ENCODE data around the gene CHEK2. TPM values are rescaled to one million over a fixed set of nuclear protein-coding genes. Genes with fewer than 3 reads are reported as not detected.
A peak's percentile ranks its signal among the peaks of the same experiment; 100 is the strongest.
"Not testable (repeated sequence)": the region's sequence is repeated elsewhere in the genome, so short reads cannot be mapped to it uniquely, and the experiment has no call there.

Gene CHEK2
- total RNA-seq, 1 donor from 2014 or later = 32.7 TPM

DNA sequence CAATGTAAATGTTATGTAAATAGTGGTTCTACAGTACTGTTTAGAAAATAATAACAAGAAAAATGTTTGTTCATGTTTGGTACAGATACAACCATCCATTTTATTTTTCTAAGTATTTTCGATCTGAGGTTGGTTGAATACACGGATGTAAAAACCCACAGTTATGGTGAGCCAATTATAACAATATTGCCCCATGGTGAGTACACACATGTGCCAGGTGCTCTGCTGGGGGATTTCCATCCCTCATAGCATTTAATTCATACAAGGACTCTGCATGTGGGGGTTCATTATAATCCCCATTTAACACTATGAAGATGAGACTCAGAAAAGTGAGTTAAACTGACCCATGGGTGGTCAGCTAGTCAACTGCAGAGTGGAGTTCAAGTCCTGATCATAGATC lies 38.7 kb downstream of the CHEK2 start:
- H3K27ac Mint-ChIP-seq = no peak overlapping the region
- no peak for DNase-seq
- H3K36me3 Mint-ChIP-seq (ENCODE audit: low read depth) = peaks cover 36% of the 10 kb centered on the region
- H3K27me3 Mint-ChIP-seq = no peaks in the 10 kb centered on the region
- intact Hi-C loops (cut with micrococcal nuclease) = no loop called here
- H3K9me3 Mint-ChIP-seq = no peaks in the 10 kb centered on the region
- no peaks in the 10 kb centered on the region for H3K4me1 Mint-ChIP-seq
- no peak overlapping the region for H3K4me3 Mint-ChIP-seq

- H3K4me1 Mint-ChIP-seq; H3K4me3 Mint-ChIP-seq; intact Hi-C loops (cut with micrococcal nuclease); DNase-seq; H3K9me3 Mint-ChIP-seq; H3K27ac Mint-ChIP-seq; H3K27me3 Mint-ChIP-seq: not testable (repeated sequence)
- H3K36me3 Mint-ChIP-seq (ENCODE audit: low read depth) = peaks cover 51% of the 10 kb centered on the region
Observed at GRCh38 chr22:28693041-28693760, 48.4 kb downstream of the CHEK2 start.

DNA sequence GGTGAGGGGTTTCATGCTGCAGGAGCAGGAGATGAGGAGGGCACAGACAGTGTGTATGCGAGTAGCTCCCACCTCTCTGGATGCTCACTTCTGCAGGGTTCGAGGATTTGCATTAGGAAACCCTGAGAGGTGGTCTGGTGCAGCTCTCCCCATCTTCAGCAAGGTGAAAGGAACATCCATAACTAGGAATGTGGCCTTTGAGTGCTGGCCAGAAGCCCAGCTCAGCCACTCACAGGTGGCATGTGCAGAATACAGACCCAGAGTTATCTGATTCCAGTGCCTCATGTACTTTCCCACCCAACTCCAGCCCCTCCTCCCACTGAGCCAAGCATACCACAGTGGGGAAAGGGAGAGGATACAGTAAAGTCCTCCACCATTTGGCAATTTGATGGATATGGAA lies 51.8 kb downstream of the CHEK2 start:
- H3K27me3 Mint-ChIP-seq; H3K4me1 Mint-ChIP-seq; intact Hi-C loops (cut with micrococcal nuclease); H3K9me3 Mint-ChIP-seq; DNase-seq; H3K4me3 Mint-ChIP-seq; H3K27ac Mint-ChIP-seq: not testable (repeated sequence)
- H3K36me3 Mint-ChIP-seq (ENCODE audit: low read depth) = peaks cover 55% of the 10 kb centered on the region

DNA sequence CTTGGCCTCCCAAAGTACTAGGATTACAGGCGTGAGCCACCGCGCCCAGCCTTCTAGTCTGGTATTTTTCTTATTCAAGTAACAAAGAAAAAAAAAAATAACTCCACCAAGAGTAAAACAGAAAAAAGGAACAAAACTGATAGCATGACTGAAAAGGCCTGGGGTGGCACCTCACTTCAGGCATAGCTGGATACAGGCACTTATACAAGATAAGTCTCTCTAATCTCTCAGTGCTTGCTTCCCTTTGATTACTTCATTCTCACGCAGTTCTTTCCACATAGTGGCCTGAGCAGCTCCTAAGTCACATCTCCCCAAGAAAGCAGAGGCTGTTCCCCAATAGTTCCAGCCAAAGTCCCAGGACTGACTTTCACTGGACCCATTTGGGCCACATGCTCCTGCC lies 58.7 kb downstream of the CHEK2 start:
- H3K4me1 Mint-ChIP-seq; H3K27ac Mint-ChIP-seq; DNase-seq; intact Hi-C loops (cut with micrococcal nuclease); H3K9me3 Mint-ChIP-seq; H3K4me3 Mint-ChIP-seq: not testable (repeated sequence)
- Mint-ChIP-seq H3K27me3 (peaks cover 57% of the 10 kb centered on the region), H3K36me3 (ENCODE audit: low read depth) (peaks cover 22% of the 10 kb centered on the region)

GRCh38 chr22:28680813-28681490 lies 60.7 kb downstream of the CHEK2 start:
- H3K36me3 Mint-ChIP-seq (ENCODE audit: low read depth); H3K9me3 Mint-ChIP-seq; H3K4me3 Mint-ChIP-seq; H3K4me1 Mint-ChIP-seq; H3K27ac Mint-ChIP-seq; DNase-seq; intact Hi-C loops (cut with micrococcal nuclease): not testable (repeated sequence)
- peaks cover 66% of the 10 kb centered on the region for H3K27me3 Mint-ChIP-seq

DNA sequence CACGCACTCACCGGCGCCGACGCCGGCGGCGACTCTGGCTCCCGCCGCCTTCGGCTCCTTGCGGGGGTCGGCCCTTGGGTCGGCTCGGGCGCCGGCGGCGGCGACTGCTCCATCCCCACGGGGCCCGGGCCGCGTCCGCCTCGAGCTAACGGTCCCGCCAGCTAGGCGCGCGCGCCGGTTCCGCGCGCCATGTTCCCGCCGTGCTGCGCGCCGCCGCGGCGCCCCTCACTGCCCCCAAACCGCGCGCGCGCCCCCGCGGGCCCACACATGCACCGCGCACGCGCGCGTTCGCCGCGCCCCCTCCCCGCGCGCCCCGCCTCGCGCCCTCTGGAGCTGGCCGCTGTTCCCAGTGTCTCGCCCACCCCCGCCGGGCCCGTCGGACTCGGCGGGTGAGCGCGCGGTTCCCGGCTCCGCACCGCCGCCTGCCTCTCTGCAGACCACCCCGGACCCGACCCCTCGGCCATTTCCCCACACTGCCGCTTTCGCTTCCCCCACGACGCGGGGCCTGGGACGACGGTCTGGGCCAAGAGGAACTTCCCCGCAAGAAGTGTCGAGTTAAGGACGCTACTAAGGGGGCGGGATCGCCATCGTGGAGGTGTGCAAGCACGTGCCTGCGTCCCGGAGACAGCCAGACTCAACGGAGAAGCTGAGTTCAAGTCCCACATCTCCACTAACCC lies 61.9 kb downstream of the CHEK2 start, which contains the start of gene TTC28:
Gene TTC28 (minus strand): TSS at position 230 of the 677 bp plus-strand sequence. CDS start 117 bp downstream, at position 113.
- H3K27ac Mint-ChIP-seq = not testable (repeated sequence)
- peaks cover 70% of the 10 kb centered on the region for H3K27me3 Mint-ChIP-seq
- peak; percentile 71 for DNase-seq

DNA sequence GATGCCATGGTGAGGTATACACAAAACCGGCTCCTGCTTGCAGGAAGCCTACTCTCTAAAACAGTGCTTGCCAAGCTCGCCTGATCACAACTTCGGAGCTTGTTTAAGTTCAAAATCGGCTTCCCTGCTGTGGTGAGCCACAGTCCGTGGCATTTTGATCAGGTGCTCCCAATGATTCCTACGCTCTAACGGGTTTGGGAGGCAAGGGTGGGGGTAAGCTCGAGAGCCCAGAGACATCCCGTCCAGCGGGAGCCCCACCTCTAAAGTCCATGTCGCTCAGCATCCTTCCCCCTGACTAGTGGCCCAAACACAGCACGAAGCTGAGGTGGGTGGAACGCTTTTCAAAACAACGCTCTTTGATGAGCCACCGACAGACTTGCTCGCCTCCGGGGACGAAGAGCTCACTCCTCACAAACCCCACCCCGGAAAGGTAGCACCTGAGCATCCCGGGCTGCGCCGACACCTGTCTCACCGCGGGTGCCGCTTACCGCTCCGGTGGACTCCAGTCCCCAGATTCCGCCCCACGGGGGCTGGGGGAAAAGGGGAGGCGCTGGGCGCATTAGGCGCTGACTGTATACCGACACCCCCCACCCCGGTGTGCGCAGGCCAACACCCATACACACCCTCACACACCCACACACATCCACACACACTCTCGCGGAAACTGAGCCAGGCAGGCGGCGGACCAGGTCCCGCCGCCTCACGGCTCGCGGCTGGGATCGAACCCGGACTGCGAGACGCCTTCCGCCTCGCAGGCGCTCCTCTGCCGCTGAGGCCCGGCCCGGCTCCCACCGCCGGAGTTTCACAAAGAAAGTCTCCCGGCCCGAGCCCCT lies 62.6 kb downstream of the CHEK2 start:
- intact Hi-C loops (cut with micrococcal nuclease) = loop anchor here (10.0 kb wide), 1 partner anchor 276 kb away; no protein-coding TSS in a partner anchor
- H3K36me3 Mint-ChIP-seq (ENCODE audit: low read depth); H3K27ac Mint-ChIP-seq; H3K9me3 Mint-ChIP-seq: not testable (repeated sequence)
- peak; percentile 63 for DNase-seq
- peaks cover 75% of the 10 kb centered on the region for H3K27me3 Mint-ChIP-seq
- peak overlapping the region; percentile 70 for H3K4me3 Mint-ChIP-seq
- H3K4me1 Mint-ChIP-seq = peaks cover 20% of the 10 kb centered on the region

More for the DNA sequence above, 61.9 kb downstream of the CHEK2 start, which contains the start of gene TTC28:
- Mint-ChIP-seq H3K4me3 (peak within 1 kb of the TSS; percentile 81), H3K4me1 (peaks cover 14% of the 10 kb centered on the region)
- not testable (repeated sequence) for H3K9me3 Mint-ChIP-seq; H3K36me3 Mint-ChIP-seq (ENCODE audit: low read depth)
- intact Hi-C loops (cut with micrococcal nuclease) = loop anchor here (10.0 kb wide), 1 partner anchor 275 kb away; no protein-coding TSS in a partner anchor

- not testable (repeated sequence) for DNase-seq; H3K4me3 Mint-ChIP-seq; H3K9me3 Mint-ChIP-seq; H3K27ac Mint-ChIP-seq; H3K36me3 Mint-ChIP-seq (ENCODE audit: low read depth)
- Mint-ChIP-seq H3K4me1 (peaks cover 26% of the 10 kb centered on the region), H3K27me3 (peaks cover 76% of the 10 kb centered on the region)
- intact Hi-C loops (cut with micrococcal nuclease) = loop anchor here (10.0 kb wide), 1 partner anchor 277 kb away; no protein-coding TSS in a partner anchor
Observed at GRCh38 chr22:28678170-28678569, 63.5 kb downstream of the CHEK2 start.

DNA sequence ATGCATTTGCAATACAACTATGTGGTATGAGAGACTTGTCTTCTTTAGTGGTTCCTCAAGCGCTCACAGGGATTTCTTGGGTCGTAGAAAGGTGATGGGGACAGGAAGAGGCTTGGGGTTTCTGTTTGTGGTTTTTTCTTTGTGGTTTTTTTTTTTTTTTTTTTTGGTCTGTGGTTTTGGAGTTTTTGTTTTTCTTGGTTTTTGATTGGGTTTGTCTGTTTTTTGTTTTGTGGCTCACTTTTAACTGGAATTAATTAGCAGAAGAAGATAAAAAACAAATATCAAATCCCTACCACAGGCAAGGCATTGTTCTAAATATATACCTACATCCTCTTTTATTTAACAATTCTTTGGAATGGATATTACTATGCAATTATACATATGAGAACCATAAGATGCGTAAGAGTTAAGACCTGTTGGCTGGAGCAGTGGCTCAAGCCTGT lies 67.5 kb downstream of the CHEK2 start:
- Mint-ChIP-seq H3K27ac (peak overlapping the region; percentile 98), H3K9me3 (peaks cover 10% of the 10 kb centered on the region), H3K4me1 (peaks cover 27% of the 10 kb centered on the region), H3K4me3 (peak overlapping the region; percentile 77), H3K27me3 (peaks cover 66% of the 10 kb centered on the region), H3K36me3 (ENCODE audit: low read depth) (peaks cover 3% of the 10 kb centered on the region)
- DNase-seq = peak; percentile 86
- intact Hi-C loops (cut with micrococcal nuclease) = loop anchor here (1.0 to 10.0 kb wide), 3 partner anchors 138 to 281 kb away; no protein-coding TSS in a partner anchor

GRCh38 chr22:28670756-28671155 lies 70.9 kb downstream of the CHEK2 start:
- Mint-ChIP-seq H3K27ac (no peak overlapping the region), H3K36me3 (ENCODE audit: low read depth) (peaks cover 3% of the 10 kb centered on the region), H3K27me3 (peaks cover 41% of the 10 kb centered on the region), H3K4me1 (peaks cover 23% of the 10 kb centered on the region), H3K9me3 (peaks cover 10% of the 10 kb centered on the region), H3K4me3 (no peak overlapping the region)
- intact Hi-C loops (cut with micrococcal nuclease) = loop anchor here (10.0 kb wide), 1 partner anchor 284 kb away; no protein-coding TSS in a partner anchor
- no peak for DNase-seq

DNA sequence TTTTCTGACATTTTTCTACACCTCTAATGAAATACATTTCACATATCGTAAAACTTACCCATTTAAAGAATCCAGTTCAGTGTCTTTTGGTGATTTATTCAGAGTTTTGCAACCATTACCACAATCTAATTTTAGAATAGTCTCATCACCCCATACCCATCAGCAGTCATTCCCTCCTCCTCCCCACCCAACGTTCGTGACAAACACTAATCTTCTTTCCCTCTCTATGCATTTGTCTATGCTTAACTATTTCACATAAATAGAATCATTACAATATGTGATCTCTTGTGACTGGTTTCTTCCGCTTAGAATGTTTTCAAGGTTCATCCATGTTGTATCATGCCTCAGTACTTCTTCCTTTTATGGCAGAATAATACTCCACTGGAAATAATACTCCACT lies 71.5 kb downstream of the CHEK2 start:
- Mint-ChIP-seq H3K36me3 (ENCODE audit: low read depth) (peaks cover 3% of the 10 kb centered on the region), H3K9me3 (peaks cover 10% of the 10 kb centered on the region), H3K4me1 (peaks cover 21% of the 10 kb centered on the region), H3K27ac (no peak overlapping the region), H3K4me3 (no peak overlapping the region), H3K27me3 (peaks cover 37% of the 10 kb centered on the region)
- intact Hi-C loops (cut with micrococcal nuclease) = loop anchor here (10.0 kb wide), 1 partner anchor 285 kb away; no protein-coding TSS in a partner anchor
- DNase-seq = no peak

GRCh38 chr22:28669387-28669786 lies 72.2 kb downstream of the CHEK2 start:
- intact Hi-C loops (cut with micrococcal nuclease) = no loop called here
- no peak overlapping the region for H3K4me3 Mint-ChIP-seq
- DNase-seq = no peak
- peaks cover 32% of the 10 kb centered on the region for H3K27me3 Mint-ChIP-seq
- peaks cover 15% of the 10 kb centered on the region for H3K4me1 Mint-ChIP-seq
- no peak overlapping the region for H3K27ac Mint-ChIP-seq
- H3K36me3 Mint-ChIP-seq (ENCODE audit: low read depth) = peaks cover 3% of the 10 kb centered on the region
- peaks cover 10% of the 10 kb centered on the region for H3K9me3 Mint-ChIP-seq

- H3K9me3 Mint-ChIP-seq; H3K36me3 Mint-ChIP-seq (ENCODE audit: low read depth); H3K4me1 Mint-ChIP-seq; intact Hi-C loops (cut with micrococcal nuclease); DNase-seq; H3K4me3 Mint-ChIP-seq; H3K27ac Mint-ChIP-seq: not testable (repeated sequence)
- peaks cover 18% of the 10 kb centered on the region for H3K27me3 Mint-ChIP-seq
Observed at GRCh38 chr22:28663569-28663942, 78.1 kb downstream of the CHEK2 start.
